ENCODE results near the gene MYO7A. TPM values are rescaled to one million over a fixed set of nuclear protein-coding genes. Genes with fewer than 3 reads are reported as not detected.

The MYO7A gene
- total and polyA plus RNA-seq, 2 experiments from 2014 or later = not detected

DNA sequence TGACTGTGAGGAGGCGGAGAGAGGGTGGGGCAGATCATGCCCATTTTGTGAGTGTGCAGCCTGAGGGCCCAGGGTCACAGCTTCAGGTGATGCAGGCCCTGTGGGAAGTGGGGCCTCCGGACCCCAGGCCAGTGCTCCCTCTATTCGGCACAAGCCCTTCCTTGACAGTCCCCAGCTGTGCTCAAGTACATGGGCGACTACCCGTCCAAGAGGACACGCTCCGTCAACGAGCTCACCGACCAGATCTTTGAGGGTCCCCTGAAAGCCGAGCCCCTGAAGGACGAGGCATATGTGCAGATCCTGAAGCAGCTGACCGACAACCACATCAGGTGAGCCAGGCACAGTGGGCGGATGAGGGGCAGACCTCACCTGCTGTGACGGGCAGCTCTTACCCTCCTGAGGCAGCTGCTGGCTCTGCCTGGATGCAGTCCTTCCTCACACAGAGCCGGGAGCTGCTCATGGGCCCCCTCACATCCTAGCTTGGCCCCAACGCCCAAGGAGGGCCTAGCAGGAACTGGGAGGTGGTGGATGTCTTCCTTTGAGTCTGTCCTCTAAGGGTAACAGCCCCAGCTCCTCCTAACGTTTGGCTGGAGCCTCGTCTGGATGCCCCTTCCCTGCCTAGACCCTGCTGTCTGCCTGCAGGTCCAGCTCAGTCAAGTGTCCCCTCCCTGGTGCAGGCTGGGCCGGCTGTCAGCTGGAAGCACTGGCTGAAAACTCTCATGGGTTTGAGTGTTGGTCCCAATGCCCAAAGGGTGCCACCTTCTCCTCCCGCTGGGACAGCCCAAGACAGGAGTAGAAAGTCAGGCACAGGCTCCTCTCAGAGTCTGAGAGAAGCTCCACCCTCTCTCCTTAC is 76.1 kb downstream of the MYO7A start:
- Histone ChIP-seq H3K9me3 (ENCODE audit: low read depth) (no peaks in the 10 kb centered on the region), H3K79me2 (ENCODE audit: insufficient read depth) (no peaks in the 10 kb centered on the region), H3K4me1 (ENCODE audit: insufficient read depth) (no peaks in the 10 kb centered on the region), H3F3A (ENCODE audit: insufficient read depth) (no peaks in the 10 kb centered on the region), H3K9ac (no peak overlapping the region), H3K4me3 (no peak overlapping the region), H3K9me2 (ENCODE audit: insufficient read depth) (no peaks in the 10 kb centered on the region), H3K27me3 (replicated peaks; ENCODE audit: insufficient read depth) (0 out of 2 replicates have a peak, but pooled peaks cover 5% of the 10 kb centered on the region), H2AFZ (no peak overlapping the region), H4K20me1 (ENCODE audit: insufficient read depth) (no peaks in the 10 kb centered on the region), H3K4me2 (ENCODE audit: unreplicated experiment) (no peak overlapping the region), H3K27ac (no peak overlapping the region), H3K36me3 (ENCODE audit: low read depth) (no peaks in the 10 kb centered on the region)
- in situ Hi-C loops (cut with MboI) = no loop called here
- TF ChIP-seq EZH2phosphoT487 (IDR thresholded peaks at IDR 0.05; ENCODE audit: insufficient read depth, low read depth) (no peak), EZH2 (IDR thresholded peaks at IDR 0.05; ENCODE audit: insufficient read depth, poor library complexity, severe bottlenecking) (no peak)
- DNase-seq = no peak
- 84 to 86% methylated on average over 19 to 20 of the region's 20 CpGs for WGBS, 2 experiments (ENCODE audit: low coverage in 1 of 2, low lambda C conversion rate in 2 of 2, missing lambda C conversion rate in 2 of 2)

DNA sequence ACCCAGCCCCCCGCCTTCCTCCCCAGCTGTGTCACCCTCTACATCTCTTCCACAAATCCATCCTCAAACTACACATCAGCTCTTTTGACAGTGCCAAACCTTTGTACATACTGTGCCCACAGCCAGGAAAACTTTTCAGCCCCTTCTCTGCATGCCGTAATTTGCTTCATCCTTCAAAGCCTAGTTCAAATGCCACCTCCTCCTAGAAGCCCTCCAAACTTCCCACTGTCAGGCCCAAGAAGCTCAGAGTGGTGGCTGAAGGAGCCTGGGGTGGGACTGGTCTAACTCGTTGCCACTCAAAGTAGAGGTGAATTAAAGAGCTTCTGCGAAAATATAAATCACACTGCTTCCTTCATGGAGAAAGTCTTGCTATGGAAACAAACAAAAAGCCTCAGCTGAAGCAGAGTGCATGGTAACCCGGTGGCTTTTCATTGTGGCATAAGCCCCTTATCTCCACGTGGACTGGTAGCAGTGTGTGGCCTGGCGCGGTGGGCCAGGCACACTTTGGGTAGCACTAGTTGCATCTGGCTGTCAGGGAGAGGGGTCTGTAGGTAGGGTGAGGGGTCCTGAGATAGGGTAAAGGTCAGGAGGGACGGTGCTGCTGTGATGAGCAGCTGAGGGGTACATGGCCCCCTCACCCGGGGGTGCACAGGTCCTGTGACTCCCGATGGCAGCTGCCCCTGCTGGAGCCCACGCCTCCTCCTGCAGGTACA is 76.9 kb downstream of the MYO7A start:
- no peak for DNase-seq
- H3K27me3 ChIP-seq (replicated peaks; ENCODE audit: insufficient read depth) = 0 out of 2 replicates have a peak, but pooled peaks cover 5% of the 10 kb centered on the region
- H3K36me3 ChIP-seq (ENCODE audit: low read depth) = no peaks in the 10 kb centered on the region
- TF ChIP-seq EZH2phosphoT487 (IDR thresholded peaks at IDR 0.05; ENCODE audit: insufficient read depth, low read depth) (no peak), EZH2 (IDR thresholded peaks at IDR 0.05; ENCODE audit: insufficient read depth, poor library complexity, severe bottlenecking) (no peak)
- no peak overlapping the region for H3K27ac ChIP-seq
- H4K20me1 ChIP-seq (ENCODE audit: insufficient read depth) = no peaks in the 10 kb centered on the region
- no peak overlapping the region for H3K4me3 ChIP-seq
- no peaks in the 10 kb centered on the region for H3K9me3 ChIP-seq (ENCODE audit: low read depth)
- H3K9me2 ChIP-seq (ENCODE audit: insufficient read depth) = no peaks in the 10 kb centered on the region
- H2AFZ ChIP-seq = no peak overlapping the region
- no peaks in the 10 kb centered on the region for H3K4me1 ChIP-seq (ENCODE audit: insufficient read depth)
- no peak overlapping the region for H3K9ac ChIP-seq
- H3F3A ChIP-seq (ENCODE audit: insufficient read depth) = no peaks in the 10 kb centered on the region
- 74 to 77% methylated on average over 12 of the region's 12 CpGs for WGBS, 2 experiments (ENCODE audit: low coverage in 1 of 2, low lambda C conversion rate in 2 of 2, missing lambda C conversion rate in 2 of 2)
- H3K4me2 ChIP-seq (ENCODE audit: unreplicated experiment) = no peak overlapping the region
- H3K79me2 ChIP-seq (ENCODE audit: insufficient read depth) = no peaks in the 10 kb centered on the region
- in situ Hi-C loops (cut with MboI) = no loop called here

DNA sequence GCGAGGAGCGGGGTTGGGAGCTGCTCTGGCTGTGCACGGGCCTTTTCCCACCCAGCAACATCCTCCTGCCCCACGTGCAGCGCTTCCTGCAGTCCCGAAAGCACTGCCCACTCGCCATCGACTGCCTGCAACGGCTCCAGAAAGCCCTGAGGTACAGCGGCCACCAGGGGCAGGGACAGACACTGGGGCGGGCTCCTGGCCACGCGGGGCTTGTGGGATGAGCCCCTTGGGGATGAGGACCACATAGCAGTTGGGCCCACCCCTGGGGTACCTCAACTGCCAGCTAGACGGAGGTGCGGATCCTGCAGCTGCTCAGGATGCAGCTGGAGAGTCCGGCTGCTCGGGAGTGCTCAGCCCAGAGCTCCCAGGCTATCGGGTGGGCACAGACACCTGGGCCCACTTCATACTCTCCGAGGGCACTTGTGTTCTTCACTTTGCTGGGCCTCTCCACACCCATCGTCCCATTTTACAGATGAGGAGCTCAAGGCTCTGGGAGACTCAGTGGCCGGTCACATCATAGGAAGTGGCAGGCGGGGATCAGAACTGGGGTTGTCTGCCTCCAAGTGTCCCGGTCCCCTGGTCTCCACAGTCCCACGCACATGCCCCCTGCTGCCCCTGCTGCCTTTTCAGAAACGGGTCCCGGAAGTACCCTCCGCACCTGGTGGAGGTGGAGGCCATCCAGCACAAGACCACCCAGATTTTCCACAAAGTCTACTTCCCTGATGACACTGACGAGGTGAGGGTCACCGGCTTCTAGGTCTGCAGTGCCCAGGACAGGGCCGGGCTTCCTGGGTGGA is 77.6 kb downstream of the MYO7A start:
- Histone ChIP-seq H3F3A (ENCODE audit: insufficient read depth) (no peaks in the 10 kb centered on the region), H3K4me2 (ENCODE audit: unreplicated experiment) (no peak overlapping the region), H2AFZ (no peak overlapping the region), H3K9me3 (ENCODE audit: low read depth) (no peaks in the 10 kb centered on the region), H3K27me3 (replicated peaks; ENCODE audit: insufficient read depth) (0 out of 2 replicates have a peak, but pooled peaks cover 5% of the 10 kb centered on the region), H3K4me3 (no peak overlapping the region), H3K9ac (no peak overlapping the region), H3K27ac (no peak overlapping the region), H3K9me2 (ENCODE audit: insufficient read depth) (no peaks in the 10 kb centered on the region), H4K20me1 (ENCODE audit: insufficient read depth) (no peaks in the 10 kb centered on the region), H3K79me2 (ENCODE audit: insufficient read depth) (no peaks in the 10 kb centered on the region), H3K36me3 (ENCODE audit: low read depth) (no peaks in the 10 kb centered on the region), H3K4me1 (ENCODE audit: insufficient read depth) (no peaks in the 10 kb centered on the region)
- DNase-seq = no peak
- TF ChIP-seq EZH2phosphoT487 (IDR thresholded peaks at IDR 0.05; ENCODE audit: insufficient read depth, low read depth) = no peak
- no peak for TF ChIP-seq EZH2 (IDR thresholded peaks at IDR 0.05; ENCODE audit: insufficient read depth, poor library complexity, severe bottlenecking)
- in situ Hi-C loops (cut with MboI) = no loop called here
- WGBS, 2 experiments (ENCODE audit: low coverage in 1 of 2, low lambda C conversion rate in 2 of 2, missing lambda C conversion rate in 2 of 2) = 71 to 73% methylated on average over 29 to 30 of the region's 30 CpGs
